Suprapubic skin (tissue), 4 donors: Measurements from ENCODE around the gene TCAIM.

Experiments
- EP300 ChIP-seq: sonication (generic); formaldehyde crosslinking; IDR thresholded peaks from one replicate; pipeline ENCODE4 v1.6.1; 2017; ENCODE audit warnings: antibody characterized with exemption
- POLR2AphosphoS5 ChIP-seq, 3 donors: sonication (generic); formaldehyde crosslinking; IDR thresholded peaks; one replicate each; pipeline ENCODE4 v1.6.1; 2017; ENCODE audit warnings: antibody characterized with exemption in 3 of 3
- TF ChIP-seq, protein P1 (sequence below), 2 donors: fragments of 200-600 bp in 1 of 2; fragments of 450-650 bp in 1 of 2; sonication (generic) in 1 of 2; IDR thresholded peaks; one replicate each; pipeline ENCODE4 v1.5.1; 2016 to 2019; ENCODE audit warnings: antibody characterized with exemption in 2 of 2, mild to moderate bottlenecking in 1 of 2, moderate library complexity in 1 of 2

DNA sequence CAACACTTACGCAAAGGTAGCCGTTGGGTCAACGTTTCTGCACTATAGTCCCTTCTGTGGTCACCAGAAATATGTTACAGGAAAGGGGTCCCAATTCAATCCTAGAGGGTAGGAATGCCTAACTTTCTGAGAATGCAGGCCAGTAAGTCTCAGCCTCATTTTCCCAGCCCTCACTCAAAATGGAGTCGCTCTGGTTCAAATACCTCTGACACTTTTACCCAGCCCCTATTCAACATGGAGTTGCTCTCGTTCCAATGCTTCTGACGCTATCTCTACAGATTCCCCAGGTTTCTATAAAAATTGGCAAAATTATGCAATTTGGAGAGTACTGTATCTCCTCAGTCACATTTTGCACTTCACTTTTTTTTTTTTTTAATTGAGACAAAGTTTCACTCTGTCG, 99.2 kb downstream of the TCAIM start:
- TF ChIP-seq, protein P1, sequence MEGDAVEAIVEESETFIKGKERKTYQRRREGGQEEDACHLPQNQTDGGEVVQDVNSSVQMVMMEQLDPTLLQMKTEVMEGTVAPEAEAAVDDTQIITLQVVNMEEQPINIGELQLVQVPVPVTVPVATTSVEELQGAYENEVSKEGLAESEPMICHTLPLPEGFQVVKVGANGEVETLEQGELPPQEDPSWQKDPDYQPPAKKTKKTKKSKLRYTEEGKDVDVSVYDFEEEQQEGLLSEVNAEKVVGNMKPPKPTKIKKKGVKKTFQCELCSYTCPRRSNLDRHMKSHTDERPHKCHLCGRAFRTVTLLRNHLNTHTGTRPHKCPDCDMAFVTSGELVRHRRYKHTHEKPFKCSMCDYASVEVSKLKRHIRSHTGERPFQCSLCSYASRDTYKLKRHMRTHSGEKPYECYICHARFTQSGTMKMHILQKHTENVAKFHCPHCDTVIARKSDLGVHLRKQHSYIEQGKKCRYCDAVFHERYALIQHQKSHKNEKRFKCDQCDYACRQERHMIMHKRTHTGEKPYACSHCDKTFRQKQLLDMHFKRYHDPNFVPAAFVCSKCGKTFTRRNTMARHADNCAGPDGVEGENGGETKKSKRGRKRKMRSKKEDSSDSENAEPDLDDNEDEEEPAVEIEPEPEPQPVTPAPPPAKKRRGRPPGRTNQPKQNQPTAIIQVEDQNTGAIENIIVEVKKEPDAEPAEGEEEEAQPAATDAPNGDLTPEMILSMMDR (IDR thresholded peaks at IDR 0.05): no peak
- TF ChIP-seq EP300 (no peak), POLR2AphosphoS5 (IDR thresholded peaks at IDR 0.05) (no peak)
